Pons (tissue), 1 donor: Measurements from ENCODE around the gene C3.
"Not testable (repeated sequence)": the region's sequence is repeated elsewhere in the genome, so short reads cannot be mapped to it uniquely, and the experiment has no call there.

Source experiments
- DNase-seq: peaks from one replicate; pipeline ENCODE4 v3.0.0-alpha.2; 2016; ENCODE audit warnings: low spot score

The C3 gene

GRCh38 chr19:6713773-6714692 is 6.4 kb downstream of the C3 start:
- no peak for DNase-seq

GRCh38 chr19:6712692-6713670 is 7.5 kb downstream of the C3 start:
- no peak for DNase-seq

GRCh38 chr19:6712231-6712630 is 8.2 kb downstream of the C3 start:
- no peak for DNase-seq

- DNase-seq, result no peak
Measured at GRCh38 chr19:6711605-6712004, 8.8 kb downstream of the C3 start.

- no peak for DNase-seq
Measured at GRCh38 chr19:6711078-6711361, 9.4 kb downstream of the C3 start.

- no peak for DNase-seq
Measured at GRCh38 chr19:6710273-6711077, 10.0 kb downstream of the C3 start.

GRCh38 chr19:6709549-6709948 is 10.9 kb downstream of the C3 start:
- no peak for DNase-seq

GRCh38 chr19:6708913-6709312 is 11.5 kb downstream of the C3 start:
- not testable (repeated sequence) for DNase-seq

- DNase-seq, result no peak
Measured at GRCh38 chr19:6708346-6708745, 12.1 kb downstream of the C3 start.

GRCh38 chr19:6707658-6708018 is 12.8 kb downstream of the C3 start:
- no peak for DNase-seq

- DNase-seq, result no peak
Measured at GRCh38 chr19:6707011-6707657, 13.3 kb downstream of the C3 start.

GRCh38 chr19:6706633-6706958 is 13.9 kb downstream of the C3 start:
- no peak for DNase-seq

- DNase-seq, result no peak
Measured at GRCh38 chr19:6705931-6706632, 14.4 kb downstream of the C3 start.

GRCh38 chr19:6700586-6701316 is 19.7 kb downstream of the C3 start:
- no peak for DNase-seq

- DNase-seq, result no peak
Measured at GRCh38 chr19:6699935-6700334, 20.5 kb downstream of the C3 start.

GRCh38 chr19:6697291-6697690 is 23.2 kb downstream of the C3 start:
- DNase-seq, result no peak

- no peak for DNase-seq
Measured at GRCh38 chr19:6696239-6696820, 24.1 kb downstream of the C3 start.

- DNase-seq, result no peak
Measured at GRCh38 chr19:6694147-6694815, 26.2 kb downstream of the C3 start.

GRCh38 chr19:6693681-6694080 is 26.8 kb downstream of the C3 start:
- no peak for DNase-seq

- no peak for DNase-seq
Measured at GRCh38 chr19:6693056-6693471, 27.4 kb downstream of the C3 start.
